Ureter (tissue), 1 donor: ENCODE data around the gene APOL4. TPM values are rescaled to one million over a fixed set of nuclear protein-coding genes. Genes with fewer than 3 reads are reported as not detected.
"Not testable (repeated sequence)": the region's sequence is repeated elsewhere in the genome, so short reads cannot be mapped to it uniquely, and the experiment has no call there.

ENCODE experiments used
- DNase-seq: peaks from one replicate; pipeline ENCODE4 v3.0.0-alpha.2; 2020; ENCODE audit warnings: low spot score
- total RNA-seq: library from RNA; stranded (reverse); gene quantifications from one replicate; pipeline ENCODE4 v1.2.4, GENCODE V29; 2023
- donor health status: DM: yes; HTN: yes; CAD: no.

The APOL4 gene
- total RNA-seq, 1 donor from 2014 or later: 34.4 TPM

- no peak for DNase-seq
These were observed 6.7 kb upstream of the APOL4 start for GRCh38 chr22:36208162-36208765.

GRCh38 chr22:36206255-36206654 is 4.6 kb upstream of the APOL4 start:
- no peak for DNase-seq

- DNase-seq: not testable (repeated sequence)
These were observed 4.0 kb upstream of the APOL4 start for GRCh38 chr22:36205573-36205972.

- no peak for DNase-seq
These were observed 3.0 kb upstream of the APOL4 start for GRCh38 chr22:36204632-36205015.

GRCh38 chr22:36204001-36204631 is 2.5 kb upstream of the APOL4 start:
- no peak for DNase-seq

- not testable (repeated sequence) for DNase-seq
These were observed 1.8 kb upstream of the APOL4 start for GRCh38 chr22:36203441-36203840.

- DNase-seq: not testable (repeated sequence)
These were observed 1.3 kb upstream of the APOL4 start for GRCh38 chr22:36202906-36203305.

- not testable (repeated sequence) for DNase-seq
These were observed 584 bp downstream of the APOL4 start for GRCh38 chr22:36201025-36201424.

GRCh38 chr22:36199001-36199551 is 2.5 kb downstream of the APOL4 start:
- DNase-seq: no peak

- no peak for DNase-seq
These were observed 3.1 kb downstream of the APOL4 start for GRCh38 chr22:36198536-36198935.

- DNase-seq: no peak
These were observed 4.0 kb downstream of the APOL4 start for GRCh38 chr22:36197514-36198146.

GRCh38 chr22:36197065-36197440 is 4.6 kb downstream of the APOL4 start:
- DNase-seq: no peak

GRCh38 chr22:36196254-36197064 is 5.2 kb downstream of the APOL4 start:
- DNase-seq: no peak

- peak; percentile 68 for DNase-seq
These were observed 6.6 kb downstream of the APOL4 start for GRCh38 chr22:36194971-36195370.

GRCh38 chr22:36194385-36194784 is 7.2 kb downstream of the APOL4 start:
- no peak for DNase-seq

- no peak for DNase-seq
These were observed 8.0 kb downstream of the APOL4 start for GRCh38 chr22:36193577-36193976.

GRCh38 chr22:36193171-36193570 is 8.4 kb downstream of the APOL4 start:
- DNase-seq: no peak

- no peak for DNase-seq
These were observed 9.1 kb downstream of the APOL4 start for GRCh38 chr22:36192542-36192941.

- DNase-seq: peak; percentile 64
These were observed 10.3 kb downstream of the APOL4 start for GRCh38 chr22:36191106-36191836.

- DNase-seq: not testable (repeated sequence)
These were observed 13.7 kb downstream of the APOL4 start for GRCh38 chr22:36187862-36188261.

- no peak for DNase-seq
These were observed 15.6 kb downstream of the APOL4 start for GRCh38 chr22:36185828-36186624.
